ENCODE data around the gene LRBA.

GRCh38 chr4:150515135-150515534 lies 499.9 kb downstream of the LRBA start:
- no peak for TF ChIP-seq CTCF (IDR thresholded peaks at IDR 0.05; ENCODE audit: low read depth, low read length, poor library complexity, severe bottlenecking)
- TF ChIP-seq EZH2phosphoT487 (IDR thresholded peaks at IDR 0.05; ENCODE audit: borderline replicate concordance, low read length): no peak
